Spleen (tissue), 11 donors: ENCODE measurements around the gene DNAJB7. TPM values are rescaled to one million over a fixed set of nuclear protein-coding genes. Genes with fewer than 3 reads are reported as not detected.
"Not testable (repeated sequence)": the region's sequence is repeated elsewhere in the genome, so short reads cannot be mapped to it uniquely, and the experiment has no call there.

Experiments used
- DNase-seq: peaks from one replicate; pipeline ENCODE4 v3.0.0-alpha.2; 2020
- H3K27ac ChIP-seq, 8 donors: fragments of 200-600 bp; sonication (generic) in 7 of 8; 1 replicate in 4 of 8; 2 replicates in 4 of 8; pipeline versions ENCODE4 v1.5.0 to v1.8.0; 2016 to 2021; ENCODE audit warnings: inconsistent platforms in 4 of 8, mild to moderate bottlenecking in 4 of 8, moderate library complexity in 1 of 8
- H3K27me3 ChIP-seq, 7 donors: fragments of 200-600 bp; sonication (generic) in 6 of 7; replicated peaks in 1 of 7; 1 replicate in 4 of 7; 2 replicates in 3 of 7; pipeline versions ENCODE4 v1.5.0 to v1.8.0; 2016 to 2021; ENCODE audit warnings: inconsistent platforms in 3 of 7, mild to moderate bottlenecking in 1 of 7
- H3K36me3 ChIP-seq, 6 donors: fragments of 200-600 bp; sonication (generic) in 5 of 6; 1 replicate in 4 of 6; 2 replicates in 2 of 6; pipeline versions ENCODE4 v1.5.0 to v1.8.0; 2016 to 2021; ENCODE audit warnings: inconsistent platforms in 2 of 6
- H3K4me1 ChIP-seq, 6 donors: fragments of 200-600 bp; sonication (generic) in 5 of 6; 1 replicate in 3 of 6; 2 replicates in 3 of 6; pipeline versions ENCODE4 v1.5.0 to v1.8.0; 2016 to 2021; ENCODE audit warnings: inconsistent platforms in 3 of 6
- H3K4me3 ChIP-seq, 8 donors: fragments of 200-600 bp; sonication (generic) in 7 of 8; 1 replicate in 4 of 8; 2 replicates in 4 of 8; pipeline versions ENCODE4 v1.5.0 to v1.8.0; 2016 to 2021; ENCODE audit warnings: inconsistent platforms in 4 of 8, mild to moderate bottlenecking in 4 of 8, moderate library complexity in 2 of 8
- H3K9me3 ChIP-seq, 8 donors: fragments of 200-600 bp; sonication (generic) in 7 of 8; 1 replicate in 4 of 8; 2 replicates in 4 of 8; pipeline versions ENCODE4 v1.5.0 to v1.8.0; 2016 to 2021; ENCODE audit warnings: inconsistent platforms in 4 of 8
- POLR2A ChIP-seq, 3 donors: fragments of 450-650 bp; IDR thresholded peaks; one replicate each; pipeline ENCODE4 v1.5.1; 2017; ENCODE audit warnings: antibody characterized with exemption in 3 of 3, mild to moderate bottlenecking in 1 of 3
- POLR2AphosphoS5 ChIP-seq, 3 donors: sonication (generic); formaldehyde crosslinking; IDR thresholded peaks; one replicate each; pipeline ENCODE4 v1.5.1; 2017; ENCODE audit warnings: antibody characterized with exemption in 3 of 3
- WGBS, 5 donors: extraction: QIAGEN DNeasy Blood & Tissue Kit in 3 of 5; methylation state at CpG; one replicate each; pipeline versions ENCODE4 v1.1.5 to v1.1.7; 2013 to 2018; 5-methylcytosine and 5-hydroxymethylcytosine counted together
- intact Hi-C: fragments of 100-400 bp; cut with DNase I; formaldehyde crosslinking; loops from one replicate; pipeline ENCODE4 v1.15.0; 2023; ENCODE audit warnings: low total_unique reads
- polyA plus RNA-seq, 3 donors: library from polyadenylated mRNA; stranded (reverse); fragments of 200-250 nt; gene quantifications; one replicate each; pipeline ENCODE4 v1.2.1, GENCODE V29; 2013
- total RNA-seq, 7 donors: library from RNA; depleted of rRNA in 3 of 7; stranded (reverse); fragments of >200 nt in 3 of 7; fragmentation: NEBNext Ultra II Directional in 4 of 7; extraction: Animal tissue kit (Norgen Biotek cat#: 25700) in 4 of 7; gene quantifications; one replicate each; pipeline versions ENCODE4 v1.1.0 to v1.2.1, GENCODE V29; 2016 to 2021
- TF ChIP-seq, protein P1 (sequence below), 11 experiments: fragments of 200-600 bp in 7 of 11; fragments of 450-650 bp in 4 of 11; sonication (generic) in 4 of 11; IDR thresholded peaks in 8 of 11; conservative IDR thresholded peaks in 3 of 11; 1 replicate in 7 of 11; 2 replicates in 4 of 11; pipeline versions ENCODE4 v1.4.0 to v1.8.0; 2016 to 2021; ENCODE audit warnings: antibody characterized with exemption in 11 of 11, inconsistent platforms in 4 of 11, mild to moderate bottlenecking in 1 of 11
- donor health status: healthy with polysubstance abuse.
- donor health status: DM: no; HTN: no; CAD: no; lungs with moderate emphysema.
- donor health status: DM: no; HTN: no; CAD: no.
- donor health status: Bipolar disorder and iron deficiency.
- donor health status: healthy.
- donor health status: DM: no; HTN: no; CAD: no.
- donor health status: DM: yes; HTN: yes; CAD: no.

DNAJB7 gene
- total and polyA plus RNA-seq, 10 donors, result not detected

DNA sequence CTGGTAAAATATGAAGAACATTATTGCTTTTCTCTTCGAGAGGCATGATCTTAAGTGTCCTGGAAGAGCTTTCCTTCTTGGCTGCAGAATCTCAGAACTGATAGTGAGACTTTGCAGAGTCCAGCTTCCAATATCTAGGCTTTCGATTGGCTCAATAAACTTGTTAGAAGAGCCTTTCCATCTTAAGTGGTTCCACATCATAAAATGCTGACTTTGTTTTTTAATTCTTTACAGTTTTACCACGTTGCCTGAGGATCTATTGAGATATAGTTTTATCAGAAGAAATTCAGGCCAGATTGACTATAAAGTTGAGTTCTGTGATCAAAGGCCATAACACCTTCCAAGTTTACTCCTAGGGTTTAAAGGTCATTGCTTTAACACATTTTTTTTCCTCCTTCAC lies 15.6 kb upstream of the DNAJB7 start:
- H3K27ac ChIP-seq, result no peak overlapping the region
- H3K9me3 ChIP-seq, result no peaks in the 10 kb centered on the region
- peaks cover 0 to 69% (median 12%) of the 10 kb centered on the region in 6 donors for H3K36me3 ChIP-seq
- 82 to 90% (median 87%) methylated on average over 3 of the region's 3 CpGs for WGBS, 5 donors
- H3K27me3 ChIP-seq, result no peaks in the 10 kb centered on the region
- DNase-seq, result no peak
- TF ChIP-seq, protein P1, sequence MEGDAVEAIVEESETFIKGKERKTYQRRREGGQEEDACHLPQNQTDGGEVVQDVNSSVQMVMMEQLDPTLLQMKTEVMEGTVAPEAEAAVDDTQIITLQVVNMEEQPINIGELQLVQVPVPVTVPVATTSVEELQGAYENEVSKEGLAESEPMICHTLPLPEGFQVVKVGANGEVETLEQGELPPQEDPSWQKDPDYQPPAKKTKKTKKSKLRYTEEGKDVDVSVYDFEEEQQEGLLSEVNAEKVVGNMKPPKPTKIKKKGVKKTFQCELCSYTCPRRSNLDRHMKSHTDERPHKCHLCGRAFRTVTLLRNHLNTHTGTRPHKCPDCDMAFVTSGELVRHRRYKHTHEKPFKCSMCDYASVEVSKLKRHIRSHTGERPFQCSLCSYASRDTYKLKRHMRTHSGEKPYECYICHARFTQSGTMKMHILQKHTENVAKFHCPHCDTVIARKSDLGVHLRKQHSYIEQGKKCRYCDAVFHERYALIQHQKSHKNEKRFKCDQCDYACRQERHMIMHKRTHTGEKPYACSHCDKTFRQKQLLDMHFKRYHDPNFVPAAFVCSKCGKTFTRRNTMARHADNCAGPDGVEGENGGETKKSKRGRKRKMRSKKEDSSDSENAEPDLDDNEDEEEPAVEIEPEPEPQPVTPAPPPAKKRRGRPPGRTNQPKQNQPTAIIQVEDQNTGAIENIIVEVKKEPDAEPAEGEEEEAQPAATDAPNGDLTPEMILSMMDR (IDR thresholded peaks at IDR 0.05 in 8 of 11, conservative IDR thresholded peaks at IDR 0.05 in 3 of 11), result no peak
- TF ChIP-seq POLR2AphosphoS5 (IDR thresholded peaks at IDR 0.05) (no peak), POLR2A (IDR thresholded peaks at IDR 0.05) (no peak)
- H3K4me1 ChIP-seq, result no peaks in the 10 kb centered on the region
- H3K4me3 ChIP-seq, result no peak overlapping the region
- intact Hi-C loops, result no loop called here

DNA sequence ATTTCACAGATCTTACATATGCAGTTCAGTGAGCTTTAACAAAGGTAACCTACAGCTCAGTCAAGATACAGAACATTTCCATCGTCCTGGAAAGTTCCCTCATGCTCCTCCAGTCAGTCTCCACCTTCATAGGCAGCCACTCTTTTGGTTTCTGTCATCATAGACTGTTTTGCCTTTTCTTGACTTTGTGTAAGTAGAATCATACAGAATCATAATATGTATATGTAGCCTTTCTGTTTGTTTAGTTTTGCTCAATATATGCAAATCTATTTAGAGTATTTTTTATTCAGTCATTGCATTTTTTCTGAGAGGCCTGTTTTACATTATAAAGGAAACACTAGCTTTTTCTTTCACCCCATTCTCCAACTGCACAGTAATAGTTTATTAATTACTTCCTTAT lies 15.0 kb upstream of the DNAJB7 start:
- Histone ChIP-seq H3K27me3 (no peaks in the 10 kb centered on the region), H3K4me1 (no peaks in the 10 kb centered on the region), H3K36me3 (peaks cover 0 to 69% (median 9%) of the 10 kb centered on the region in 6 donors), H3K9me3 (no peaks in the 10 kb centered on the region), H3K4me3 (no peak overlapping the region), H3K27ac (no peak overlapping the region)
- TF ChIP-seq POLR2AphosphoS5 (IDR thresholded peaks at IDR 0.05), result no peak
- TF ChIP-seq, protein P1 (IDR thresholded peaks at IDR 0.05 in 8 of 11, conservative IDR thresholded peaks at IDR 0.05 in 3 of 11), result no peak
- no peak for TF ChIP-seq POLR2A (IDR thresholded peaks at IDR 0.05)
- intact Hi-C loops, result no loop called here
- no peak for DNase-seq
- 83 to 97% (median 88%) methylated on average over 1 of the region's 1 CpG for WGBS, 5 donors

DNA sequence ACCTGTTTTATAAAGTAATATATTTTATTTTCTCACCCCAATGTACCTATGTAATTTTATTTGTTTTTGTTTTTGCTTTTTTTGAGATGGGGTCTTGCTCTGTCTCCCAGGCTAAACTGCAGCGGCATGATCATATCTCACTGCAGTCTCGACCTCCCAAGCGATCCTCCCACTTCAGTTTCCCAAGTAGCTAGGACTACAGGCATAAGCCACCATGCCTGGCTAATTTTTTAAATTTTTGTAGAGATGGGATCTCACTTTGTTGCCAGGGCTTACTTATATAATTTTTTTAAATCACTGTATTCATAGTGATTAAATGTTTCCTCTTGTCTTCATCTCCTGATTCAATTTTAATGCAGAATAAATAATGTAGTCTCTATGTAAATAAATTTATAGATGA lies 13.2 kb upstream of the DNAJB7 start:
- no peaks in the 10 kb centered on the region for H3K27me3 ChIP-seq
- DNase-seq, result no peak

DNA sequence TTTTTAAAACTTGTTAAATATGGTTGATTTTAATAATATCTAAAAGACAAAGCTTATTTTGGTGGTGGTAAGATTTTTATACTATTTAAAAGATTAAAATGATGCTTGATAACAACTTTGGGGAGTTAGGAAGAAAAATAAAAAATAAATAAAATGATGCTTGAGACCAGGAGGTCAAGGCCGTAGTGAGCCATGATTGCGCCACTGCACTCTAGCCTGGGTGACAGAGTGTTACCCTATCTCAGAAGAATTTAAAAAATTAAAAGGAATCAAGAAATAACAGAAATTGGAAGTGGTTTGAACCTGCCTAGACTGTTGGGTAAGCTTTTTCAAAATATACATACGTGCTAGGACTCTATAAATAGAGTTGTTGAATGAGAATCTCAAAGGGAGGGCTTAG lies 12.1 kb upstream of the DNAJB7 start:
- 90 to 96% (median 95%) methylated on average over 3 of the region's 3 CpGs for WGBS, 5 donors
- TF ChIP-seq POLR2A (IDR thresholded peaks at IDR 0.05), result no peak
- no peaks in the 10 kb centered on the region for H3K9me3 ChIP-seq
- DNase-seq, result no peak
- H3K4me3 ChIP-seq, result no peak overlapping the region
- intact Hi-C loops, result no loop called here
- no peaks in the 10 kb centered on the region for H3K4me1 ChIP-seq
- H3K36me3 ChIP-seq, result peaks cover 0 to 73% (median 10%) of the 10 kb centered on the region in 6 donors
- H3K27ac ChIP-seq, result no peak overlapping the region
- no peaks in the 10 kb centered on the region for H3K27me3 ChIP-seq

More for the DNA sequence above, 13.2 kb upstream of the DNAJB7 start:
- no peak for TF ChIP-seq POLR2A (IDR thresholded peaks at IDR 0.05)
- TF ChIP-seq, protein P1 (IDR thresholded peaks at IDR 0.05 in 8 of 11, conservative IDR thresholded peaks at IDR 0.05 in 3 of 11), result no peak
- TF ChIP-seq POLR2AphosphoS5 (IDR thresholded peaks at IDR 0.05), result no peak
- no peak overlapping the region for H3K27ac ChIP-seq
- H3K4me3 ChIP-seq, result no peak overlapping the region
- H3K4me1 ChIP-seq, result no peaks in the 10 kb centered on the region
- H3K9me3 ChIP-seq, result no peaks in the 10 kb centered on the region
- H3K36me3 ChIP-seq, result peaks cover 0 to 76% (median 10%) of the 10 kb centered on the region in 6 donors
- intact Hi-C loops, result no loop called here
- WGBS, 5 donors, result 94 to 98% (median 98%) methylated on average over 3 of the region's 3 CpGs

DNA sequence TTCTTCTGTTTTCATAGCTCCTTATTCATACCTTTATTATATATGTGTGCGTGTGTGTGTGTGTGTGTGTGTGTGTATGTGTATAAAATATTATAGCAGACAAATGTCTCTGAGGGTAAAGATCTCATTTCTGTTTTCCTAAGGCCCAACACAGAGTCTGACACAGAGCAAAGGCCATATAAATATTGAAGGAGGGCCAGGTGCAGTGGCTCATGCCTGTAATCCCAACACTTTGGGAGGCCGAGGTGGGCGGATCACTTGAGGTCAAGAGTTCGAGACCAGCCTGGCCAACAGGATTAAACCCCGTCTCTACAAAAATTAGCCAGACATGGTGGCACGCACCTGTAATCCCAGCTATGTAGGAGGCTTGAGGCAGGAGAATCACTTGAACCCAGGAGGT lies 6.5 kb upstream of the DNAJB7 start:
- H3K4me1 ChIP-seq, result peaks cover 0 to 13% (median 10%) of the 10 kb centered on the region in 6 donors
- WGBS, 5 donors, result 89 to 95% (median 94%) methylated on average over 6 of the region's 6 CpGs
- not testable (repeated sequence) for DNase-seq

More for the DNA sequence above, 6.5 kb upstream of the DNAJB7 start:
- H3K27me3 ChIP-seq, intact Hi-C loops, H3K27ac ChIP-seq, H3K4me3 ChIP-seq, H3K9me3 ChIP-seq: not testable (repeated sequence)
- peaks cover 0 to 38% (median 9%) of the 10 kb centered on the region in 6 donors for H3K36me3 ChIP-seq
